GM21360 (cell line): ENCODE results near the gene C16orf89.
"Not testable (repeated sequence)": the region's sequence is repeated elsewhere in the genome, so short reads cannot be mapped to it uniquely, and the experiment has no call there.

Experiments used
- ATAC-seq: cut with Tn5 transposase; IDR thresholded peaks from one replicate; pipeline ENCODE4 v1.9.1; 2021; ENCODE audit warnings: mild to moderate bottlenecking, moderate library complexity; ENCODE audit not compliant: unreplicated experiment

The C16orf89 gene

DNA sequence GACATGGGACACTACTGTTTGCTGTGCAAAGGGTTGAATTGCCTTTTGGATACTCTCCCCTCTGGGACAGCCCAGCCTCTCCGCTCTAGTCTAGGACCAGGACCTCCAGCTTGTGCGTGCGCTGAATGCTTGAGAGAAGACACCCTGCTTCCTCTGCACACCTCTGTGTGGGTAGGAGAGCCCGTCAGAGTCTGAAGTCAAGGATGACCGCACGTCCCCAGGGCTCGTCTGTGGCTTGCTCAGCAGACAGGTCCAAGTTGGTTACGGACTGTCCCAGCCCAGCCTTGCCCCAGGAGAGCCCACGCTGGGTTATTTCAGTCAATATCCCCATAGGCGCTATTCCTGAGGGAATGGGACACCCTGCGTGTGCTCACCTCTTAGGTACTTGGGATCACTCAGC is 3.7 kb downstream of the C16orf89 start:
- peak; percentile 81 for ATAC-seq

DNA sequence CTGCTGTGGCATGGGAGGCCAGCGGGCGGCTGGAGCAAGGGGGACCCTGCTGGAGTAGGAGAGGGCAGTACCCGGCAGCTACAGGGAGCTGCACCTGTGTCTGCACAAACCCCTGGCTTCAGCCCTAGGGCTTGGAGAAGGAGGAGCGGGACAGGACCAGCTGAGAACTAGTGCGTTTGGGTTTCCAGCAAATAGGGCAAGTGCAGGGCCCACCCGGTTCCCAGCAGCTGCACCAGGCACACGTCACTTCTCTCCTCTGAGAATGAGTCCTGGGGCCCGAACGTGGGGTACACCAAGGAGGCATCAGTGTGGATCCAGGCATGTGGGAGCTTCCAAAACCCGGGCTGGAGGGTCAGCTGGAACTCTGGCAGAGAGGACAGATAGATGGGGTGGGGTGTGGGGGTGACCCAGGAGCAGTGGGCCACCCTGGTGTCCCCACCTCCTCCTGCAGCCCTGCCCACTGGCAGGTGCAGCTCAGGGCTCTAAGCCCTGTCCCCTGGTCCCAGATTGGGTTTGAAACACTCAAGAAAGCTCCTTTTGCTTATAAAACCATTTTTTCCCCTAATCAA is 5.6 kb downstream of the C16orf89 start:
- no peak for ATAC-seq

DNA sequence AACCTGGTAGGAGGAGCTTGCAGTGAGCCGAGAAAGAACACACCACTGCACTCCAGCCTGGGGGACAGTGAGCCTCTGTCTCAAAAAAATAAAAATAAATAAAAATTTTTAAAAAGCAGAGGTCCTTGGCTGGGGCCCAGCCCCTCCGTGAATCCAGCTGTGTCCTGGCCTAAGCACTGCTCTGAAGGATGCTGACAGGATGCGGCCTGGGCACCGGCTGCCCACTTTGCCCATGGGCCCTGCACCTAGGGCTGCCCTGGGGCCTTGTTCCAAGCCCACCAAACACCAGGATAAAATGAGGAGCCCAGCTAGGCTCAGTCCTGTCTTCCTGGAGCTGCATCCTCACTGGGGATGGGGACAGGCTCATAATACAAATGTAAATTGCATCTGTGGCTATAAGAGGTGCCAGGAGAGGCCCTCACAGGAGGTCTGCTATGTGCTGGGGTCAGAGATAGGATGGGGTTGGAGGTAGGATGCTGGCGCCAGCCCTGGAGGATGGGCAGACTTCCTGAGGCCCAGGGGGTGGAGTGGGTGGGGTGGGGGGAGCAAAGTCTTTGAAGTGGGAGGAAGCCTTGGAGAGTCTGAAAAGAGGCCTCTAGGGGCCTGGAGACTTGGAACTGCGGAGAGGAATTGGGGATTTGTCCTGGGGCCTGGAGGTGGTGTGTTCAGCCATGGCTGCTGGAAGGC is 6.2 kb downstream of the C16orf89 start:
- ATAC-seq, result no peak

DNA sequence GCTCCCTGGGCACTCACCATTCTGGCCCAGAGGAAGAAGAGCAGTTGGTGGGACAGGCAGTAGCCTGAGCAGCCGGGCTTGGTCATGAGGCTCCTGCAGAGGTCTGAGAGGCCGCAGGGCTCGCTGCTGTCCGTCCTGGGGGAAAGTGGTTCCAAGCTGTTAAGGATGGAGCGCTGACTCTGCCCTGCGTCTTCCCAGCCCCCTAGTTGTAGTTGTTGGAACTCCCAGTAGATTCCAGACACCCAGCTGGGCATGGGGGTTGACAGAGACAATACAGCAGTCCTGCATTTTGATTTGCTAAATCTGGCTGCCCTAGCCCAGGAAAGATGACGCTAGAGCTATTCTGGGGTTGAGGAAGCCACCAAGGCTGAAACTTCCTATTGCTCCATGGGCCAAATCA is 7.3 kb downstream of the C16orf89 start:
- no peak for ATAC-seq

DNA sequence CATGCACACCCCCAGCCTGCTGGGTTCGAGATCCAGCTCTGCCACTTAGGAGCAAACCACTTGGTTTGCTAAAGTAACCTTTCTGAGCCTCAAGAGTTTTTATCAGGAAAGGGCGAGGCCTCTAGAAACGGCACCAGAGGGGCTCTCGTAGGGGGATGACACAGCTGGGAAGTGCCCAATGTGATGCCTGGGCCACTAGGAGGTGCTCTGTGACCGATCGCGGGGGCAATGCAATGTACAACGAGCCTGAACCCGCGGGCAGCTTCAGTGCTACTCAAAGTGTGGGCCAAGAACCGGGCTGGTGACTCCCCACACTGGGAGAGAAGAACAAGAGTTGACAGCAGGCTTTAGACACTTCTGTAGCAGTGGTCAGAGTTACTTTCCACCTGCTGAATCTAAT is 9.4 kb downstream of the C16orf89 start:
- ATAC-seq, result no peak

DNA sequence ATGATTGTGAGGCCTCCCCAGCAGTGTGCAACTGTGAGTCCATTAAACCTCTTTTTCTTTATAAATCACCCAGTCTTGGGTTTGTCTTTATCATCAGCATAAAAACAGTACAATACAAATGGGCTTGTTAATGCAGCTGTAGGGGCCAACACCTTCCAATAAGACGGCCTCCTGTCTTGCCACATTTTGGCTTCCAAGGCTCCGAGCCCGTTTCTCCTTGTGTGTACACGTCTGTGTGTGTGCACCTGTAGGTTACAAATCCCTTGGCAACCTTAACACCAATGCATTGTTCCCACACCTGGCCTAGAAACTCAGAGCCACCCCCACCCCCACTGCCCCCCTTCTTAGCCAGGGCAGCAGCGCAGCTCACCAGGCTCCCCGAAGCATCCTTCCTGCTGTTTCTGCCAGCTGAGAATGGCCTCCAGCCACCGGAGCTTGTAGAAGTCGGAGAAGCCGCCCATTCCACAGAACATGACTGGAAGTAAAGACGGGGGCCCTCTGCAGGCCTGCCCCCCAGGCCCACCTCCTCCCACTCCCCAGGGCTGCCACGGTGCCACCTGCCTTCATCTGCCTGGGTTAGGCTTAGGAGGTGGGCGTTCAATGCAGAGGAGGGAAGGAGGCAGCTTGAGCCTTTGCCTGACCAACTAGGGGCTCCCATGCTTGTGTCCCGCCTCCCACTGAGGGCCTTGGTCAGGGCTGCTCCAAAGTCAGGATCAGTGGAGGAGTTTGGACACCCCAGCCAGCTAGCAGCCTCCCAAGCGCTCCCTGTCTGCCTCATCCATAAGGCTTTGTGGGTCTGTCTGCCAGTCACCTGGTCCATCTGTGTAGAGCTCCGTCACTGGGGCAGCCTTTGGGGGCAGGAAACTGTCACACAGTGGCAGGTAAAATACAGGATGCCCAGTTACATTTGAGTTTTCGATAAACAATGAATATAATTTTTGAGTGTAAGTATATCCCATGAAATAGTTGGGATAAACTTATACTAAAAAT is 10.6 kb downstream of the C16orf89 start:
- ATAC-seq, result no peak

DNA sequence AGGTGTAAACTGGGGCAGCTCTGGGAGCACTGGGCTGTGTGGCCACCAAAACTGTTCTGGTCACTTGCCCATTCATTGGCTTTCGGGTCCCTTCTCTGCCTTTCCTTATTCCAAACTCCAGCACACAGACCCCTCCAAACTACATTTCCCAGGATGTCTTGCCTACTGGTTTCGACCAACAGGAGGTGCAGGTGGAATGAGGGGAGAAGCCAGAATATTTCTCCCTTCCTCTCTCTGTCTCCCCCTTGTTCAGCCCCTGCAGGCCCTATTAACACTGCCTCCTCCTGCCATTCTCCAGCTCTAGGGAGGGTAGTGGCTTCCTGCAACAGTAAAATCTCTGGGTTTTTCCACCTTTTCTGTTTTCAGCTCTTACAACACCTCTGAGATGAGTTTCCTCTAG is 18.8 kb downstream of the C16orf89 start:
- no peak for ATAC-seq

DNA sequence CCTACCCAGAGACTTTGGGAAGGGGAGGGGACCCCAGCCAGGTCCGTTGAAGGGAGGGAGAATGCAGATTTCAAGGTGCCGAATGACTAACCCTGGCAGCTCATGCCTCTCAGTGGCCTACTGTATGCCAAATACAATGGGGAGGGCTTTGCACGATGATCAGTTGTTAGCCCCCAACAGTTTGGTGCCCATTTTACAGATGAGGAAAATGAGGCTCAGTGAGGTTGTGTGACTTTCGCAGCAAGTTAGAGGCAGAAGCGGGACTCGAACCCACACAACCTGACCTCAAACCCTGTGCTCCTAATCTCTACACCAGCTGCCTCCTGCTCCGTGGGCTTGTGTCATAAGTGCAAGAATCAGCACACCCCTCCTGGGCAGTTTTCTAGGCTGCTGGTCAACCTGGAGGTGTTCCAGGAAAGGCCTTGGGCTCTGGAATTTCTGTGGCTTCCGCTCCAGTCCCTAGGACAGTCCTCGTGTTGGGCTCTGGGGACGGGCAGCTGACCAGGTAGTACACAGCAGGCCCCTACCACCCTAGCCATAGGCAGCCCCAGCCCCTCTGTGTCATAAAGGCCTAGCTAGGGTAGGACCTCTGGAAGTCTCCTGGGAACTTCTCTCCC is 20.1 kb downstream of the C16orf89 start:
- no peak for ATAC-seq

DNA sequence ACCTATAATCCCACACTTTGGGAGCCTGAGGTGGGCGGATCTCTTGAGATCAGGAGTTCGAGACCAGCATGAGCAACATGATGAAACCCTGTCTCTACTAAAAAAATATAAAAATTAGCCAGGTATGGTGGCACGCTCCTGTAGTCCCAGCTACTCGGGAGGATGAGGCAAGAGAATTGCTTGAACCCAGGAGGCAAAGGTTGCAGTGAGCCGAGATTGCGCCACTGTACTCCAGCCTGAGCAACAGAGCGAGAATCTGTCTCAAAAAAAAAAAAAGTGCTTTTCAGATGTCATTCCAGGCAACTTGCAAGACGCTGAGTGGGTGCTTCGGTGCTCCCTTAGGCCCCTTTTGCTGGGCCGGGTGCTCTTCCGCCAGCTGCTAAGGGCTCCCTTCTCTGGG is 21.2 kb downstream of the C16orf89 start:
- ATAC-seq, result not testable (repeated sequence)

DNA sequence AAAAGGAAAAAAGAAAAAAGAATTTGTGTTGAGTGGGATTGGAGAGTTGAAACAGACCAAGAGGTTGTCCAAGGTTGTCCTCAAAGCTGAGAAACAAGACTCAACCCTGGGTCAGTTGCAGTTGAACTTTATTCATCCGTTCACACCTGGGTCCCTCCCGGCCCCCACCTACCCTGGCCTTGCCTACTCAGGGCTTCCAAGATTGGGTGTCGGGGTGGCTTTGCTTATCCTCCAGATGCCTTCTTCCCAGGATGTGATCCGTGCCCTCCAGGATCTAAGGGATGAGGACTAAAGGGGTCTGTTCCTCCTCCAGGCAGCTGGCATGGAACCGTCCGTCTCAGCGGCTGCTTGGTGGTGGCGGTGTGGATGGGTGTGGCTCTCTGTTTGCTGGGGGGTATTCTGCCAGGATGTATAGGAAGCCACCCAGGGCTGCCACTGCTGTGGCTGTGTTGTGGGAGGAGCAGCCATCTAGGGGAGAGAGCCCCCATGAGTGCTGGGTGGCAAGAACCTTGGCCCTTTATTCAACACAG is 21.7 kb downstream of the C16orf89 start:
- no peak for ATAC-seq

DNA sequence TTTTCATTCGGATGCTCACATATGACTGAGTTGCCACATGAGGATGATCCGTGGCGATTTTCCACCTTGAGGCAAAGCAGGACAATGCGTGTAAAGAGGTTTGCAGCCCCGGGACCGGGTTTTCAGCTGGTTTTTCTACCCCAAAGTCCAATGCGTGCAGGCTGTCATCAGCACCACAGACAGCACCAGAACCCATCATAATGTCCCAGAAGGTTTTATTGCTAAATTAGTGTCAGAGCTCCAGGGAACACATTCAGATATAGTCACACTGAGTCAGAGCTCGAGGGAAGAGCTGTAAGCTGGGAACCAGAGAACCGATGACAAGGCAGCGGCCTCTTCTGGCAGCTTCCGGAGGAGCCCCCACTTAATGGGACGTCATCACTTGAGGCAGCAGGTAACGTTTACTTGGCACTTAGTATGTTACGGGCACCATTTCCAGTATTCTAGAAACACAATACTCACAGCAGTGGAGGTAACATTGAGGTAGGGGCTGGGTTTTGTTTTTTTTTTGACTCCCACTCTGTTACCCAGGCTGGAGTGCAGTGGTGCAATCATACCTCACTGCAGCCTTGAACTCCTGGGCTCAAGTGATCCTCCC is 23.1 kb downstream of the C16orf89 start:
- no peak for ATAC-seq

DNA sequence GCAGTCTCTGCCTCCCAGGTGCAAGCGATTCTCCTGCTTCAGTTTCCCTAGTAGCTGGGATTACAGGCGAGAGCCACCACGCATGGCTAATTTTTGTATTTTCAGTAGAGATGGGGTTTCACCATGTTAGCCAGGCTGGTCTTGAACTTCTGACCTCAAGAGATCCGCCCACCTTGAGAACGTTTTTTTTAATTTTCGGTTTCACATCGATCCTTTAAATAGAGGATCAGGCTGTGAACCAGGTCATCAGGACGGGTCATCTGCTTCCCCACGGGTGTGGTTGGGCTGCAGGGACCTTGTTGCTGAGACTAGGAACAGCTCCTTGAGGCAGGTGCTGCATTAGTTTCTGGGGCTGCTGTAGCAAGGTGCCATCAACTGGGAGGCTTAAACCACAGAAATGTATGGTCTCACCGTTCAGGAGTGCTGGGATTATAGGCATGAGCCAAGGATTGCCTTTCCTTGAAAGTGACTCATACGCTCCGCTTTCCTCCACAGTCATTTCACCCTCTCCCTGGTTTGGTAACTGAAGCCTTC is 24.1 kb downstream of the C16orf89 start:
- peak; percentile 73 for ATAC-seq

DNA sequence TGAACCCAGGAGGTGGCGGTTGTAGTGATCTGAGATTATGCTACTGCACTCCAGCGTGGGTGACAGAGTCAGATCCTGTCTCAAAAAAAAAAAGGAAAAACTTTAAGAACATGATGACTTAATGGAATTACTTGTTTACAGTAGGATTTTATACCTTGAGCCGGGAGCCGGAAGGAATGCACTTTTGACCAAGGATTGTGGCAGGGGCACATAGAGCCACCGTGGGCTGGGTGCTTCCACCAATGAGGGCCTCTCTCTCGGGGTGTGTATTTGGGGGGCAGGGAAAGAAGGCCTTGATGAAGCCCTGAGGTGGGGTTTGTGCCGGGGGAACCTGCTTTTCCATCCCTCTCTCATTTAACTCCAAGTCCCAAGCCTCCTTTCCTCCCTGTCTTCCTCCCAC is 25.3 kb downstream of the C16orf89 start:
- ATAC-seq, result no peak

DNA sequence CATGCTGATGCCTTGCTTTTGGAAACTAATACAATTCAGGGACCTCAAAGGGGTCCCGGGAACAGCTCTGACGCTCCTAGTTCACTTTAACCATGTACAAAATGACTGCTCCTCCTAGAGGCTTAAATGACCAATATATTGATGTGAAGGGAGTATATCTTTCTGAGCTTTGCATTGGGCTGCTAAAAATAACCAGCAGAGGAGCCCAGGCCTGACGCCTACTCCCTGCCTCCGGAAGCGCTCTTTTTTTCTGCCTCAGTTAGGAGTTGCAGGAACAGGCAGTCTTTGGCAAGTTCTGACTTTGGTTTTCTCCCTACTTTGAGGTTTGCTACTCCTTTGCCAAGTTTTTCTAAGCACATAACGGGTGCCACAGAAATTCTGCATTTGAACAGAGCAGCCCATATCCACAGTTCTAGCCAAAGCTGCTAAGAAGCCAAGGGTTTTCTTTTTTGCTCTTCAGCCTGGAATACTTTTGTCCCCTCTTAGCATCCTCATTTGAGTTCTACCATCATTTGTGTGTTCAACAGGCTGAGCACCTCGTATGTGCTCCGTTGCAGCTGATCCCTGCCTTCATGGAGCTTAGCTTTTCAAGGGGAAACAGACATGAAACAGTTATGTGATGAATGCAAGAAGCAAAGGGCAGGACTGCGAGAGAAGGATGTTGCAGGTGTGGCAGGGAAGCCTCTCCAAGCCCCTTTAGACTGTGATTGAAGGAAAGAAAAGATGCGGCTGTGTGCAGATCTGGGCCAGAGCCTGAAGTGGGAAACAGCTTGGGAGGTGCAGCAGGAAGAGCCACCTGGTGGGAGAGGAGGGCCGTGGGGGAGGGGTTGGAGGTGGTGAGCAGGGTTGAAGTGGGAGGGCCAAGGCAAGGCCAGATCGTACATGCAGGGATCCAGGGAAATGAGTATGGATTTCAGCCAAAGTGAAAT is 29.3 kb downstream of the C16orf89 start:
- ATAC-seq, result no peak

DNA sequence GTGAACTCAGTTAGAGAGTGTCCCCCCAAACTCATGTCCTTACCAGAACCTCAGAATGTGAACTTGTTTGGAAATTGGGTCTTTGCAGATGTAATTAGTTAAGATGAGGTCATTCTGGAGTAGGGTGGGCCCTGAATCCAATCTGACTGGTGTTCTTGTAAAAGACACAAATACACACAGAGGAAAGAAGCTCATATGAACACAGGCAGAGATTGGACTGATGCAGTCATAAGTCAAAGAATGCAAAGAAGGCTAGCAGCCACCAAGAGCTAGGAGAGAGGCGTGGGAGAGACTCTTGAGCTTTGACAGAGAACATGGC is 29.9 kb downstream of the C16orf89 start:
- no peak for ATAC-seq

DNA sequence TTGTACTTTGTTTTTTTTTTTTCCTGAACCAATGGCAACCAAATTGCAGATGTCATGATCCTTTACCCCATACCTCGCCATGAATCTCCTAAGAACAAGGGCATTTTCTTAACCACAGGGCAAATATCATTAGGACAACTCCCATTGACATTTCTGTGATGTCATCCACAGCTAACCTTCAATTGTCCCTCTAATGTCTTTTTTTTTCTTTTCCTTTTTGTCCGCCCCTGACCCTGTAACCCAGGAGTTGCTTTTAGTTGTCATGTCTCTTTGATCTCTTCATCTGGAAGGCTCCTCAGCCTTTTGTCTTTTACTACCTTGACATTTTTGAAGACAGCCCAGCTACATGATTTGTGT is 31.6 kb downstream of the C16orf89 start:
- no peak for ATAC-seq

DNA sequence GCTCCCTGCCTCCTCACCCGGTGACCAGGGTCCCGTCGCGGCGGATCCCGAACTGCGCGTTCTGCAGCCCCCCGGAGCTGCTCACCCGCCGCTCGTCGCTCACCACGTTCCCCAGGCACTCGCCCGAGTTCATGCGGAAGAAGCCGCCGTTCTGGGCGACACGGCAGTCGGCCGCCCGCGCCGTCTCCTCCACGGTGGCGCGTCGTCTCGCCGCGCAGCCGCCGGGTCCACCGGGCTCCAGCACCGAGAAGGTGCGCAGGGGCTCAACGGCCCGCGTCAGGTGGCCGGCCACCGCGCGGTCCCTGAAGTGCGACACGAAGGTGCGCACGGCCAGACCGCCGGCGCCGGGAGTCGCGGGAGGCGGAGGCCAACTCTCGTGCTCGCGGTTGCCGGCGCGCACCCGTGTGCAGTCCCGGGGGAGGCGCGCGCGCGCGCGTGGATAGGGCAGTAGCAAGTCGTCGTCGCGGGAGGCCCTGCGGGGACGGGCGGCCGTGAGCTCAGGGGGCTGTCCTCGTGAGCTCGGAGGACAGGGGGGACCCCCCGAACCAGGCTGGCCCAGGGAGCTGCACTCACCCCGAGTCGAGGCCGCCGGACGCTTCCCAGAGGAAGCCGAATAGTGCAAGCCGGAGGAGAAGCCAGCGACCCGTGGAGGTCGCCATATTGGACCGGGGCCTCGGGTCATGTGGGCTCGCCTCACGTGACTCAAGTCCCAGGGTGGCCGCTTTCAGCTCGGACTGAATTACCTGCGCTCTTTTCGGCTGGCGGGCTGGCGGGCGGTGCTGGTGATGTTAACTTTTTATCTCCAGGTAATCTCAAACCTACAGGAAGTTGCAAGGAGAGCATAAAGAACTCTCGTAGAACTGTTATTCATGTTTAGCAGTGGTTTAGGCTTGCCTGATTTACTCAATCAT is 32.2 kb downstream of the C16orf89 start, which contains the start of gene NAGPA:
NAGPA (minus strand) TSS at position 680 of the 911 bp plus-strand sequence; CDS start at position 659, 21 bp downstream.
- peak; percentile 81 for ATAC-seq

DNA sequence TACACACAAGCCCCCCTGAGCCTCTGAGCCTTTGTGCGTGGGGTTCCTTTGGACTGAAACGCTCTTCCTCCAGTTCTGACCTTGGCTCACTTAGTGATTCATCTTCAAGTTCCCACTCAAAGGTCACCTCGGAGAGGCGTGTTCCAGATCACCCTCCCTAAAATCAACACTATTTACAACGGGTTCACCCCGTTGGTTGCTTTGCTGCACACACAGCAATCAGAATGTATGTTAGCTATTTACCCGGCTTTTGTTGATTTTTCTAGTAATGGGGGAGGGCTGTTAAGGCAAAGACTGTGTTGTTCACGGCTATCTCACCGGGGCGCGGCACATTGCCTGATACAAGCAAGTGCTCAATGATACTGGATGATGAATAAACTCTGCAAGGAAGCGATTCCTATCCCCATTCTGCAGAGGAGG is 33.0 kb downstream of the C16orf89 start:
- ATAC-seq, result no peak
